ENCODE measurements around the gene ZNF705A.
"Not testable (repeated sequence)": the region's sequence is repeated elsewhere in the genome, so short reads cannot be mapped to it uniquely, and the experiment has no call there.

GRCh38 chr12:8224782-8225181 is 68.0 kb downstream of the ZNF705A start:
- TF ChIP-seq CTCF (IDR thresholded peaks at IDR 0.05); ZFX (IDR thresholded peaks at IDR 0.05; ENCODE audit: borderline replicate concordance): not testable (repeated sequence)
